Mesodermal cell (in vitro differentiated cells): Measurements from ENCODE around the gene AQP2.

ENCODE experiments used
- H3K27ac ChIP-seq: 2 replicates; pipeline ENCODE4 v1.7.0; 2013; ENCODE audit warnings: mild to moderate bottlenecking, low read depth, low read length, moderate library complexity; ENCODE audit not compliant: severe bottlenecking
- H3K36me3 ChIP-seq: 2 replicates; pipeline ENCODE4 v1.7.1; 2013; ENCODE audit warnings: mild to moderate bottlenecking, low read length, moderate library complexity; ENCODE audit not compliant: control insufficient read depth, insufficient read depth
- H3K4me1 ChIP-seq: one replicate; pipeline ENCODE4 v1.7.1; 2013; ENCODE audit warnings: mild to moderate bottlenecking, low read length; ENCODE audit not compliant: insufficient read depth, control insufficient read depth, poor library complexity, severe bottlenecking
- H3K4me3 ChIP-seq: 2 replicates; pipeline ENCODE4 v1.7.0; 2013; ENCODE audit warnings: low read length, control low read depth, mild to moderate bottlenecking; ENCODE audit not compliant: insufficient read depth, poor library complexity, severe bottlenecking; ENCODE audit errors: extremely low read depth
- H3K9me3 ChIP-seq: 2 replicates; pipeline ENCODE4 v1.7.1; 2013; ENCODE audit warnings: mild to moderate bottlenecking, low read length, moderate library complexity; ENCODE audit not compliant: control insufficient read depth
- WGBS, 2 experiments: methylation state at CpG; one replicate each; pipeline ENCODE4 v1.1.5; 2013; ENCODE audit warnings: missing lambda C conversion rate in 2 of 2; ENCODE audit not compliant: insufficient coverage in 2 of 2; 5-methylcytosine and 5-hydroxymethylcytosine counted together

The AQP2 gene

DNA sequence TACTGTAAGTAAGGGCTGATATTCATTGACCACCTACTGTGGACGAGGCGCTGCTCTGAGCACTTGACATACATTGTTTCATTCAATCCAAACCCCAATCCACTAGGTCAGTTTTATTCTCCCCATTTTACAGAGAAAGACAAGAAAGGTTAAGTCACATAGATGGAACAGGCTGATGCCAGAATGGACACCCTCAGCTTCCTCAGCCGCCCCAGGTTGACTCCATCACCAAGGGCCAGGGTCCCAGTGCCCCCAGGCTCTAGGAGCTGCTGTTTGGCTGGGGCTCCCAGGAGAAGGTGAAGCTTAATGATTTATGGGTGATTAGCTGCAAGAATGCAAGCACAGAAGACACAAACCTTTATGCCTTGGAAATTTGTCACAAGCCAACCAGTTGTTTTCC lies 671 bp upstream of the AQP2 start:
- Histone ChIP-seq H3K36me3 (no peaks in the 10 kb centered on the region), H3K4me1 (peaks cover 10% of the 10 kb centered on the region), H3K9me3 (no peaks in the 10 kb centered on the region), H3K4me3 (no peak overlapping the region), H3K27ac (no peak overlapping the region)
- WGBS, 2 experiments: 100% methylated on average over 1 of the region's 3 CpGs

DNA sequence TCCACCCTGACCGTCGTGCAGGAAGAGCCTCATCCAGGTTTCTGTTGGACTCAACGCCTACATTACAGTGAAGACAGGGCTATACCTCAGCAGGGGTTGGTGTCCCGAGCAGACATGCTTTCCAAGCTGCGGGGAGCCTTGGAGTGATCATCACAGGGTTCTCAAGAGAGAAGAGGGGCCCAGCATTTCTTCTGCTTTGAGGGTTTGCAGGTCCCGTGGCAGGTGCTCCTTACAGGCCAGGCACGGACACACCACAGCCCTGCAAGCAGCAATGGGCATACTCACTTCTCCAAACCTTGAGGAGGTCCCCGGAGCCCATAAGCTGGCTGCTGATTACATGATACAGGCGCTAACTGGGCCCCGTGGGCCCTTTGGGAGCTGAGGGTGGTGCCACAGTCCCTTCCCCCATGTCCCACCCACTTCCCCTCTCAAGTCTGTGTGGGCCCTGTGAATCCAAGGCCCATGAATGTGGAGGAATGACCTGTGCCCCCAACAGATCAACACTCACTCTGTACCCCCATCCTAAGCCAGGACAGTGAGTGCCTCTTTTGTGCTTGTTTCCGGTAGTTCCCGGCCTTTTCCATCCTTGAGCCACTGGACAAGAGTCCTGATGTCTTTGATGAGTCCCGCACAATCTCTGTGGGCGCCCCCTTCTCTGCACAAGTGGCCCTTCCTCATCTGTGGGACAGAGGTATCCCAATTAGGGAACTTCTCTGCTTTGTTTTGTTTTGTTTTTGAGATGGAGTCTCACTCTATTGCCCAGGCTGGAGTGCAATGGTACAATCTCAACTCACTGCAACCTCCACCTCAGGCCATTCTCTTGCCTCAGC lies 1.1 kb downstream of the AQP2 start:
- no peaks in the 10 kb centered on the region for H3K36me3 ChIP-seq
- H3K9me3 ChIP-seq: no peaks in the 10 kb centered on the region
- 80 to 90% methylated on average over 12 to 14 of the region's 14 CpGs for WGBS, 2 experiments
- peaks cover 6% of the 10 kb centered on the region for H3K4me1 ChIP-seq
- no peak overlapping the region for H3K27ac ChIP-seq
- no peak overlapping the region for H3K4me3 ChIP-seq

DNA sequence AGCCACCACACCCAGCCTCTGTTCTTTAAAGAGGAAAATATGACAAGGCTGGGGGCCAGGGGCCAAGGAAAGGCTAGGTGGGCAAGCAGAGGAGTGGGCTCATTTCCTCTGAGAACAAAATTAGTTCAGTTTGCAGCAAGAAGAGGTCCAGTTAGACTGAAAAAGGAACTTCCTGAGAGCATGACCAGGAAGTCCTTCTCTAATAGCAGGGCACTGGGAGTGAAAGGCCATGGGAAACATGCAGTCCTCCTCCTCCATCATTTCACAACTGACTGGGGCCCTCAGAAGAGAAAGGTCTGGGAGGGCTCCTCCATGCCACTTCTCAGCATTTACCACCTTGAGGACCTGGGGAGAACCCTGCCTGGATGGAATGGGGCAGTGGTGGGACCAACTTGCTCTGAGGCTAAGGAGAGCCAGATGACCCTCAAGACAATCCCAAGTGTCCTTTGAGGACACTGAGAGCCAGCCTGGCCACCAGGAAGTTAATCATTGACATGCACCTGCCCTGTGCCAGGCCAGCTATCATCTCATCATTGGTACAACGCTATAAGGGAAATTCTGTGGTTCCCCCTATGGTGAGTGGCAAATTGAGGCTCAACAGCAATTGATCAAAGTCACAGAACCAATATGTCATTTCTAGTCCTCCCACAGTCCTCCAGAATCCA lies 2.0 kb downstream of the AQP2 start:
- H3K36me3 ChIP-seq: no peaks in the 10 kb centered on the region
- no peak overlapping the region for H3K27ac ChIP-seq
- H3K4me1 ChIP-seq: peaks cover 6% of the 10 kb centered on the region
- no peak overlapping the region for H3K4me3 ChIP-seq
- H3K9me3 ChIP-seq: no peaks in the 10 kb centered on the region
- 88% methylated on average over 1 of the region's 1 CpG; no CpG with 5 or more reads in 1 of the 2 experiments for WGBS, 2 experiments

DNA sequence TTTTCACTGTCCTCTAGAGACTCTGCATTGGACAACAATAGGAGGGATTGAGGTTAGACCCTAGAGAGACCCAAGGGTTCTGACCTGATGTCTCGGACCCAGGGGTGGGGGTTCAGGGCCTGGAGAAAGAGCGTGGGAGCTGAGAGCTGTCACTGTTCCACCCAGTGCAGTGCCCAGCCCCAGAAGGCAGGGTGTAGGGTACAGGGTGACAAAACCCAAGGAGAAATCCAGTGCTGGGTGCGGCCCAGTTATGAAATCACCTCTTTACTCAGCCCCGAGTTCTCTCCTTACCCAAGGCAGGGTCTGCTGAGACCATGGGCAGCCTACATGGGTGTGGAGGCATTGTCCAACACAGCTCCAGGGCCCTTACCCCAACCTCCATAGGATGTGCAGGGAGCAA lies 2.6 kb downstream of the AQP2 start:
- Histone ChIP-seq H3K4me3 (no peak overlapping the region), H3K27ac (no peak overlapping the region), H3K4me1 (peaks cover 6% of the 10 kb centered on the region), H3K9me3 (no peaks in the 10 kb centered on the region), H3K36me3 (no peaks in the 10 kb centered on the region)
- 94 to 100% methylated on average over 3 to 4 of the region's 4 CpGs for WGBS, 2 experiments

DNA sequence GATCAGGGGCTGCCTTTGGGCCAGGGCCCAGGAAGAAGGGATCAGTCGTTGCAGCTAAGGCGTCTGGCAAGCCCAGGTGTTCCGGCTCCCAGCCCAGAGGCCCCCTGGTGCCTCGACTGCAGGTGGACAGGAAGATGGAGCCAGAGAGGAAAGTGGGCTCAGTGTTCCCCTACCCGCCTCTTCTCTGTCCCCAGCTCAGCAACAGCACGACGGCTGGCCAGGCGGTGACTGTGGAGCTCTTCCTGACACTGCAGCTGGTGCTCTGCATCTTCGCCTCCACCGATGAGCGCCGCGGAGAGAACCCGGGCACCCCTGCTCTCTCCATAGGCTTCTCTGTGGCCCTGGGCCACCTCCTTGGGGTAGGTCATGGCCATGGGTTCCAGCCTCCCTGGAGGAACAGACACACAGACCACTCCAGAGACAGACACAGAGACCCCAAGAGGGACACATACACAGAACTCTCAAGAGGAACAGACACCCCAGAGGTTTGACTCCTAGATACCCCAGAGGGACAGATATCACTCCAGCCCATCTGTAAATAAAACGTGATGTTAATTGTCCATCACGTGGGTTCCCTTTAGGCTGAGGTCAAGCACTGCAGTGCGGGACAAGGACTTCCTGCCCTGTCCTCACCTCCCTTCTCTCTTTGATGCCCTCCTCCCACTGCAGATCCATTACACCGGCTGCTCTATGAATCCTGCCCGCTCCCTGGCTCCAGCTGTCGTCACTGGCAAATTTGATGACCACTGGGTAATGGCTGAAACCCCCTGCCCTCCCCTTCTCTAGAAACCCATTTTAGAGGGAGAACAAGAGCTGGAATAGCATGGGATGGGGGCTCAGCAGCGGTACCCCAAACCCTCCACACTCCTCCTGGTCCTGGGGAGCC lies 3.7 kb downstream of the AQP2 start:
- WGBS, 2 experiments: 90 to 91% methylated on average over 6 to 17 of the region's 21 CpGs
- Histone ChIP-seq H3K36me3 (no peaks in the 10 kb centered on the region), H3K9me3 (no peaks in the 10 kb centered on the region), H3K27ac (no peak overlapping the region), H3K4me1 (peaks cover 6% of the 10 kb centered on the region), H3K4me3 (no peak overlapping the region)

DNA sequence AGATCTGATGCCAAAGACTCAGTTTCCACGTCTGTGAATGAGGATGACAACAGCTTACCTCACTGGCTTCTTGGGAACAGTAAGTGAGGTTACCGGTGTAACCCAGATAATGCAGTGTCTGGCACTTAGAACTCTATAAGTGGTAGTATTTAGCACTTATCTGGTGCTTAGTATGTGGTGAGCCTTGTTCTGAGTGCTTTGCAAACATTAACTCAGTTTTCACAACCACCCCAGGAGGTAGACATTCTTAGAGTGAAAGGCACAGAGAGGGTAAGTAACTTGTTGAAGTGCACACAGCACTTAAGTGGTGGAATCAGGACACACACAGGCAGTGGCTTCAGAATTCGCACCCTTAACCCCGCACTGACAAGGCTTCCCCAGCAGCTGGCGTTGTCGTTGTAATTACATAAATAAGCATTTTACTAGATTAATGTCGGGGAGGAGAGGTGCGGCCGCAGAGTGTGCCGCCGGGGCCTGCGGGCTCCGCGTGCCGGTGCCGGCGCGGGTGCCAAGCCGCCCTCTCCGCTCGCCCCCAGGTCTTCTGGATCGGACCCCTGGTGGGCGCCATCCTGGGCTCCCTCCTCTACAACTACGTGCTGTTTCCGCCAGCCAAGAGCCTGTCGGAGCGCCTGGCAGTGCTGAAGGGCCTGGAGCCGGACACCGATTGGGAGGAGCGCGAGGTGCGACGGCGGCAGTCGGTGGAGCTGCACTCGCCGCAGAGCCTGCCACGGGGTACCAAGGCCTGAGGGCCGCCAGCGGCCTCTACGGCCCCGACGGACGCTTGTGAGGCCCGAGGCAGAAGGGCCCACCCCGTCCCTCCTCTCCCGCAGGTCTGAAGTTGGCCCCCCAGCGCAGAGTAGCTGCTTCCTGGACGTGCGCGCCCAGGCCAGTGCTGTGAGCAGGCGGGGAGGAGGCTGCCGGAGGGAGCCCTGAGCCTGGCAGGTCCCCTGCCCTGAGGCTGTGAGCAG lies 4.6 kb downstream of the AQP2 start:
- no peak overlapping the region for H3K27ac ChIP-seq
- H3K36me3 ChIP-seq: no peaks in the 10 kb centered on the region
- 88 to 91% methylated on average over 46 to 48 of the region's 53 CpGs for WGBS, 2 experiments
- no peaks in the 10 kb centered on the region for H3K9me3 ChIP-seq
- H3K4me1 ChIP-seq: peaks cover 12% of the 10 kb centered on the region
- H3K4me3 ChIP-seq: no peak overlapping the region

DNA sequence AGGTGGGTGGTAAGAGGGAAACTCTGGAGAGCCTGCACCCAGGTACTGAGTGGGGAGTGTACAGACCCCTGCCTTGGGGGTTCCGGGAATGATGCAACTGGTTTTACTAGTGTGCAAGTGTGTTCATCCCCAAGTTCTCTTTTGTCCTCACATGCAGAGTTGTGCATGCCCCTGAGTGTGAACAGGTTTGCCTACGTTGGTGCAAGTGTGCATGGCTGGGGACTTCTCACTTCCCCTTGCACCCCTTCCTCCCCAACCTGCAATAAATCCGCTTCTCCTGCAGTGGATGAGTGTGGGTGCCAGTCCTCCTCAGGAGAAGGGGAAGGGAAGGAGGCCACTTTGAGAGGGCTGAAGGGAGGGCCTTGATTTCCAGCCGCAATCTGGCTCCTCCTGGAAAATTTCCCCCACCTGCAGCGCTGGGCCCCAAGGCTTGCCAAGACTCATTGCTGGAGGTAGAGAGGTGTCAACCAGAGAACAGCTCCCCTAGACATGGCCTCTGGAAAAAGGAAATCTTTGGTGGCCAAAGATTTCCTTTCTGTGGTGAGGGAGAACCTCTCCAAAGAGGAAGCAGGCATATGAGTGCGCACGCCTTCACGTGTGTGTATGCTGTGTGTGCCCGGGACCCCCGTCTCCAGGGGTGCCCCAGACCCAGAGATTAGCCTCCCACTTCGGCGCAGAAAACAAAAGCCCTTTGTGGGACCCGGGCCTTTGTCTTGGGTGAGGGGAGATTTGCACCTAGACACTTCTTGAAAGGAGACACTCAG lies 5.5 kb downstream of the AQP2 start:
- Histone ChIP-seq H3K27ac (no peak overlapping the region), H3K4me3 (no peak overlapping the region), H3K4me1 (peaks cover 10% of the 10 kb centered on the region), H3K9me3 (no peaks in the 10 kb centered on the region), H3K36me3 (no peaks in the 10 kb centered on the region)
- 84 to 89% methylated on average over 10 of the region's 13 CpGs for WGBS, 2 experiments

DNA sequence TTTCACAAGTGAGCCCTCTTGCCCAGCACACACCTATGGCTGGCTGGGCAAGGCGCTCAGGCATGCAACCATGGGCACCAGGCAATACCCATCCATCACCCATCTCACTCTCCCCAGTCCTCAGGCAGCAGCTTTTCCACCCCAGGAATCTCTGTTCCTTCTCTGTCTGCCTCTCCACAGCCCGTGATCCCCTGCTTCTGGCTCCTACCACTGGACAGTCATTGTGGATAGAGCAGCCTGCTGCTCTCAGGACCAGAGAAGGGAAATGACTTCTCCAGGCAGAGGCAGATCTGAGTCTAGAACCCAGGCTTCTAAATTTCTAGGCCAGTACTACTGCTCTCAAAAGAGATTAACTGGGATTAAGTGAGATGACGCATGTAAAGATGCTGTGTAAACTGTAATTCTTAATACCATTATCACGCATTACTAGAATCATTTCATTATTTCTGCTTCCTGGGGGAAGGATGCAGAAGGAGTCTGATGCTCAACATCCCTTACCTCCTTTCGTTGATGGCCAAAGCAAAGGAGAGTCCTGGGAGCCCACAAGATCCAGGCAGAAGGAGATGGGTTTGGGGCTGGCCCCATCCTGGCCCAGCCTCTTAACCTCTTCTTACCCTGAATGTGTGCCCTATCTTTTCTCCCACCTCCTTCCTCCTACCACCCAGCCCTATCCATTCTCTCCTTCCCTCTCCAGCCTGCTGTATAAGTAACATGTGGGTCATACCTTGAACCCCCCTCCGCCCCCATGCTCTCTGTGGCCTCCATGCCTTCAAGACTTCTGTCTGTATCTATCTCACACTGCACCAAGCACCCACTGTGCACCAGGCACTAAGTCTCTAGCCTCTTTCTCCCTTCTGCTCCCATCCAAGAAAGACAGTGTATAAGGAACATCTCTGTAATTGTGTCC lies 6.4 kb downstream of the AQP2 start:
- H3K9me3 ChIP-seq: no peaks in the 10 kb centered on the region
- H3K36me3 ChIP-seq: no peaks in the 10 kb centered on the region
- no peak overlapping the region for H3K4me3 ChIP-seq
- WGBS, 2 experiments: 69 to 83% methylated on average over 3 of the region's 6 CpGs
- H3K27ac ChIP-seq: no peak overlapping the region
- peaks cover 10% of the 10 kb centered on the region for H3K4me1 ChIP-seq

DNA sequence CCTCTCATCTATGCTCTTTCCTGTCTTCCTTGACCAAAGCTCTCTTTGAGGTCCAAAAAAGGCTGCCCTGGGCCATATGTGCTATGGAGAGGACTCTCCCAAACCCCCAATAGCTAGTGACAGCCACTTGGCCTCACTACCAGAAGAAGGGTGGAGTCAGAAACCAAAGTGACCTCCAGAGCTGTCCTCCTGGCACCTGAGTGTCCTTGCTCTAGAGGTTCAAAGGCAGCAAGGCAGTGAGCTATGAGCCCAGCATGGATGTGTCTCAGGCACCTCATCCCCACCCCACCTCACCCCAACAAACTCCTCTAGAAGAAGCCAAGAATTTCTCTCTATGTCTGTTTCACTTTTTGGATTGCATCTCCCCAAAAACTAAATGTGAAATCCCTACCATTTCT lies 7.0 kb downstream of the AQP2 start:
- Histone ChIP-seq H3K27ac (no peak overlapping the region), H3K4me3 (no peak overlapping the region), H3K9me3 (no peaks in the 10 kb centered on the region), H3K36me3 (no peaks in the 10 kb centered on the region), H3K4me1 (peaks cover 10% of the 10 kb centered on the region)
